Coronary artery (tissue), 2 donors: ENCODE measurements around the gene MS4A15.
"Not testable (repeated sequence)": the region's sequence is repeated elsewhere in the genome, so short reads cannot be mapped to it uniquely, and the experiment has no call there.

Experiments
- DNase-seq: peaks from one replicate; pipeline ENCODE4 v3.0.0-alpha.2; 2017; ENCODE audit warnings: low spot score
- H3K27ac ChIP-seq, 2 donors: fragments of 200-600 bp; sonication (generic); one replicate each; pipeline ENCODE4 v1.5.1; 2016 to 2019
- H3K4me3 ChIP-seq: fragments of 200-600 bp; sonication (generic); 2 replicates; pipeline ENCODE4 v1.5.1; 2016; ENCODE audit warnings: mild to moderate bottlenecking, moderate library complexity
- CTCF ChIP-seq: fragments of 200-600 bp; sonication (generic); IDR thresholded peaks from one replicate; pipeline ENCODE4 v1.5.1; 2019; ENCODE audit warnings: antibody characterized with exemption

MS4A15 gene

GRCh38 chr11:60750911-60751310 lies 5.8 kb upstream of the MS4A15 start:
- DNase-seq: no peak
- H3K27ac ChIP-seq: no peak overlapping the region
- no peak overlapping the region for H3K4me3 ChIP-seq
- no peak for TF ChIP-seq CTCF

DNA sequence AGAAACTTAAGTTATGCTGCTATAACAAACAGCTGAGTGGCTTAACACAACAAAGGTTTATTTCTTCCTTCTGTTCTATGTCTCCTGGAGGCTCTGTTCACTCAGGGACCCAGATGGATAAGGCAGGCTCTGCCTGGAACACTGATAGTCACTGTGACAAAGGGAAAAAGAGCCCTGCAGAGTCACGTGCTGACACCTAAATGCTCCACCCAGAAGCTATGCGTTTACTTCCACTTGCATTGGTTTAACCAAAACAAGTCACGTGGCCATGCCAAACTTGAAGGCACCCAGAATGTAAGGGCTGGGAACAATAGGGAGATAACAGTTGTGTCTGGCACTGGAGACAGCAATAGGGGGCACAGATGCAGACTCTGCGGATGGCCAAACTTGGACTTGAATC lies 3.4 kb upstream of the MS4A15 start:
- no peak for DNase-seq
- no peak for TF ChIP-seq CTCF
- Histone ChIP-seq H3K27ac (no peak overlapping the region), H3K4me3 (no peak overlapping the region)

DNA sequence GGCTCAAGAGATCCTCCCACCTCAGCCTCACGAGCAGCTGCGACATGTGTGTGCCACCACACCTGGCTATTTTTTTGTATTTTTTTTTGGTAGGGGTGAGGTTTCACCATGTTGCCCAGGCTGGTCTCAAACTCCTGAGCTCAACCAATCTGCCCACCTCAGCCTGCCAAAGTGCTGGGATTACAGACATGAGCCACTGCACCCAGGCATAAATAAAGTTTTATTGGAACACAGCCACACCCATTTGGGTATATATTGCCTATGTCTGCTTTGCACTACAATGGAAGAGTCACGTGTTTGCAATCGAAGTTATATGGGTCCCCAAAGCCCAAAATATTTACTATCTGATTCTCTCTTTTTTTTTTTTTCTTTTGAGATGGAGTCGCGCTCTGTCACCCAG lies 1.8 kb upstream of the MS4A15 start:
- H3K4me3 ChIP-seq: no peak overlapping the region
- no peak overlapping the region for H3K27ac ChIP-seq
- peak; percentile 16 for DNase-seq
- TF ChIP-seq CTCF: no peak

DNA sequence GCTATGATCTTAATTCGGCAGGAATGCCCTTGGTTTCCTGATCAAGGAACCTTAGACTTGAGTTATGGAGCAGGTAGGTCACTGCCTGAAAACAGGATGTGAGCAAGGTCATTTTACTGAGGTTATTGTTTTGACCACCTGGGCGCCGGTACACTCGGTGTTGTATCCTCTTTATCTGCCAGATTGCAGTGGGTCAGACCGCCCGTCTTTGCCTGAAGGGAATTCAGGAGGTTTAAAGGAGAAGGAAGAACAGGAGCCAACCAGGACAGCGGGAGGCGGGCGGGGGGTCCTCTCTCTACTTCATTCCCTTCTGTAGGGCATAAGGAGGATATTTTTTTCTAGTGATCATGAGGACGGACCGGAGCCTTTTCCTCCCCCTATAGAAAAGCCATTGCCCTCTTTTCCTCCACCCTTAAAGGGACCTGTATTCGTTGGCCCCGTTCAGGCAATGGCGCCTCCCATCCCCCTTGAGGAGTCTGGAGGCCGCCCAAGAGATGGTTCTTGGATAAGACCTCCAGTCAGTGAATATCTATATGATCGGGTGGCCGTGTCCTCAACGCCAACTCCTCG lies 649 bp downstream of the MS4A15 start:
- Histone ChIP-seq H3K4me3 (no peak overlapping the region), H3K27ac (no peak overlapping the region)
- TF ChIP-seq CTCF: no peak
- peak; percentile 29 for DNase-seq

GRCh38 chr11:60758671-60759070 lies 2.0 kb downstream of the MS4A15 start:
- H3K27ac ChIP-seq, H3K4me3 ChIP-seq, DNase-seq: not testable (repeated sequence)

DNA sequence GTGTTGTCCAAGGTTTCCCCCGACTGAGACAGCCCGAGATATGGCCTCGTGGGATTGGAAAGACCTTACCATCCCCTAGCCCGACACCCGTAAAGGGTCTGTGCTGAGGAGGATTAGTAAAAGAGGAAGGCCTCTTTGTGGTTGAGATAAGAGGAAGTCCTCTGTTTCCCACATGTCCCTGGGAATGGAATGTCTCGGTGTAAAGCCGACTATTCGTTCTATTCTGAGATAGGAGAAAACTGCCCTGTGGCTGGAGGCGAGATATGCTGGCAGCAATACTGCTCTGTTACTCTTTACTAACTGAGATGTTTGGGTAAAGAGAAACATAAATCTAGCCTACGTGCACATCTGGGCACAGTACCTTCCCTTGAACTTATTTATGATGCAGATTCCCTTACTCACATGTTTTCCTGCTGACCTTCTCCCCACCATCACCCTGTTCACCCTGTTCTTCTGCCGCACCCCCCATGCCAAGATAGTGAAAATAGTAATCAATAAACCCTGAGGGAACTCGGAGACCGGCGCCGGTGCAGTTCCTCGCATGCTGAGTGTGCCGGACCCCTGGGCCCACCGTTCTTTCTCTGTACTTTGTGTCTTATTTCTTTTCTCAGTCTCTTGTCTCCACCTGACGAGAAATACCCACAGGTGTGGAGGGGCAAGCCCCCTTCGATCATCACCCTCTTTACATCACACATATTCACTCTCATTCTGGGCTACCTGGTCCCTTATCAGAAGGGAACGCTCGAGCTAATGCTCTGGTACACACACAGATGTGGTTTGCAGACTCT lies 3.0 kb downstream of the MS4A15 start:
- H3K27ac ChIP-seq, H3K4me3 ChIP-seq: not testable (repeated sequence)
- peak; percentile 43 for DNase-seq

GRCh38 chr11:60761436-60762190 lies 4.9 kb downstream of the MS4A15 start:
- Histone ChIP-seq H3K27ac (no peak overlapping the region), H3K4me3 (no peak overlapping the region)
- TF ChIP-seq CTCF: no peak
- no peak for DNase-seq
